Measurements from ENCODE around the gene CDKAL1.

GRCh38 chr6:20877008-20877937, 343.0 kb downstream of the CDKAL1 start:
- TF ChIP-seq GATA3 (IDR thresholded peaks at IDR 0.05; ENCODE audit: low read depth, low read length) (no peak), GATA2 (IDR thresholded peaks at IDR 0.05; ENCODE audit: low read depth, low read length) (no peak)

All from SH-SY5Y (cell line).